ENCODE measurements around the gene LTB4R. TPM values are rescaled to one million over a fixed set of nuclear protein-coding genes. Genes with fewer than 3 reads are reported as not detected.
A peak's percentile ranks its signal among the peaks of the same experiment; 100 is the strongest.

Gene LTB4R
- total and polyA plus RNA-seq, 9 of the 15 experiments (the other 6 are each of a cell fraction or from before 2014, with no cell fraction given), result 0.38 to 10.5 (median 2.8) TPM

GRCh38 chr14:24271134-24271833 lies 40.0 kb upstream of the LTB4R start, which contains the start of gene RABGGTA (continued):
- TF ChIP-seq NR1H2 (CRISPR knock-in tag; IDR thresholded peaks at IDR 0.05) (no peak), ZMIZ1 (IDR thresholded peaks at IDR 0.05; ENCODE audit: low read depth in 2 of 2, low read length in 2 of 2) (peak in 1 of 2 experiments; percentile 77; a peak in 1 of 4 replicates), ZBTB8A (IDR thresholded peaks at IDR 0.05; ENCODE audit: partially characterized antibody) (no peak), MED1 (CRISPR knock-in tag; IDR thresholded peaks at IDR 0.05; ENCODE audit: borderline replicate concordance) (no peak), DIDO1 (tag; IDR thresholded peaks at IDR 0.05; ENCODE audit: low read depth) (no peak), PRMT5 (CRISPR knock-in tag; IDR thresholded peaks at IDR 0.05) (no peak), ZNF232 (CRISPR knock-in tag; IDR thresholded peaks at IDR 0.05) (no peak), MECOM (CRISPR knock-in tag; IDR thresholded peaks at IDR 0.05) (no peak), SLC30A9 (CRISPR knock-in tag; IDR thresholded peaks at IDR 0.05) (no peak), ZNF76 (CRISPR knock-in tag; IDR thresholded peaks at IDR 0.05; ENCODE audit: borderline replicate concordance) (peak; percentile 20; the same call in 1 of the 2 replicates), RBM22 (IDR thresholded peaks at IDR 0.05; ENCODE audit: low read depth, low read length, poor library complexity, severe bottlenecking) (no peak), ZEB2 (IDR thresholded peaks at IDR 0.05) (peak; percentile 80), KLF10 (CRISPR knock-in tag; IDR thresholded peaks at IDR 0.05) (no peak), ELF2 (CRISPR knock-in tag; IDR thresholded peaks at IDR 0.05) (0 out of 2 replicates have a peak, but pooled peaks have one; percentile 50), ZNF785 (CRISPR knock-in tag; IDR thresholded peaks at IDR 0.05) (no peak), BRD4 (IDR thresholded peaks at IDR 0.05) (no peak), MAZ (CRISPR knock-in tag; conservative IDR thresholded peaks at IDR 0.05 in 1 of 2, IDR thresholded peaks at IDR 0.05 in 1 of 2) (peak; percentile 87 to 88), CBFA2T3 (IDR thresholded peaks at IDR 0.05) (peak; percentile 28; the same call in 1 of the 2 replicates), HIVEP1 (CRISPR knock-in tag; IDR thresholded peaks at IDR 0.05) (no peak), ZNF324 (CRISPR knock-in tag; IDR thresholded peaks at IDR 0.05) (no peak), ZNF584 (CRISPR knock-in tag; IDR thresholded peaks at IDR 0.05; ENCODE audit: low read depth) (no peak), ETS2 (tag; IDR thresholded peaks at IDR 0.05; ENCODE audit: borderline replicate concordance, poor library complexity, severe bottlenecking) (no peak), ZNF140 (CRISPR knock-in tag; IDR thresholded peaks at IDR 0.05) (no peak)
- TF ChIP-seq, protein P1, sequence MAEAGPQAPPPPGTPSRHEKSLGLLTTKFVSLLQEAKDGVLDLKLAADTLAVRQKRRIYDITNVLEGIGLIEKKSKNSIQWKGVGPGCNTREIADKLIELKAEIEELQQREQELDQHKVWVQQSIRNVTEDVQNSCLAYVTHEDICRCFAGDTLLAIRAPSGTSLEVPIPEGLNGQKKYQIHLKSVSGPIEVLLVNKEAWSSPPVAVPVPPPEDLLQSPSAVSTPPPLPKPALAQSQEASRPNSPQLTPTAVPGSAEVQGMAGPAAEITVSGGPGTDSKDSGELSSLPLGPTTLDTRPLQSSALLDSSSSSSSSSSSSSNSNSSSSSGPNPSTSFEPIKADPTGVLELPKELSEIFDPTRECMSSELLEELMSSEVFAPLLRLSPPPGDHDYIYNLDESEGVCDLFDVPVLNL (CRISPR knock-in tag; IDR thresholded peaks at IDR 0.05; ENCODE audit: low read depth), result 0 out of 2 replicates have a peak, but pooled peaks have one; percentile 20
- TF ChIP-seq, protein P2, sequence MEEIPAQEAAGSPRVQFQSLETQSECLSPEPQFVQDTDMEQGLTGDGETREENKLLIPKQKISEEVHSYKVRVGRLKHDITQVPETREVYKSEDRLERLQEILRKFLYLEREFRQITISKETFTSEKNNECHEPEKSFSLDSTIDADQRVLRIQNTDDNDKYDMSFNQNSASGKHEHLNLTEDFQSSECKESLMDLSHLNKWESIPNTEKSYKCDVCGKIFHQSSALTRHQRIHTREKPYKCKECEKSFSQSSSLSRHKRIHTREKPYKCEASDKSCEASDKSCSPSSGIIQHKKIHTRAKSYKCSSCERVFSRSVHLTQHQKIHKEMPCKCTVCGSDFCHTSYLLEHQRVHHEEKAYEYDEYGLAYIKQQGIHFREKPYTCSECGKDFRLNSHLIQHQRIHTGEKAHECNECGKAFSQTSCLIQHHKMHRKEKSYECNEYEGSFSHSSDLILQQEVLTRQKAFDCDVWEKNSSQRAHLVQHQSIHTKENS (CRISPR knock-in tag; IDR thresholded peaks at IDR 0.05), result no peak

Measured in K562 (cell line).